HG02973 (cell line): ENCODE results near the gene FAIM.
A peak's percentile ranks its signal among the peaks of the same experiment; 100 is the strongest.
"Not testable (repeated sequence)": the region's sequence is repeated elsewhere in the genome, so short reads cannot be mapped to it uniquely, and the experiment has no call there.

Experiments used
- ATAC-seq: cut with Tn5 transposase; IDR thresholded peaks from one replicate; pipeline ENCODE4 v1.9.1; 2021; ENCODE audit warnings: moderate library complexity; ENCODE audit not compliant: unreplicated experiment

FAIM gene

GRCh38 chr3:138608322-138609135 is at the start of gene FAIM:
Gene FAIM (plus strand): TSS chr3:138608771. CDS start chr3:138619727, 10,956 bp downstream.
- peak; percentile 66 for ATAC-seq

DNA sequence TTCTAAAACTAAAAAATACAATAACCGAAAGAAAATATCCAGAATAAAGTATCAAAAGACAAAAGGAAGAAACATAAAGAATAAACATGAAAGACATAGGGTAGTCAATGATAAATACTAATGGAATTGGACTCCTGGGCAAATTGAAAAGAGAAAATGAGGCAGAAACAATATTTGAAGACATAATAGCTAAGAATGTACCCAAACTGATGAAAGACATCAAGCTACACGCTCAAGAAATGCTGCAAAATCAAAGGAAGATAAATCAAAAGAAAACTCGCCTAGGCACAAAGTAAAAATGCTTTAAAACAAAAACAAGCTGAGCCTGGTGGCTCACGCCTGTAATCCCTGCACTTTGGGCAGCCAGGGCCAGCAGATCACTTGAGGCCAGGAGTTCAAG is 49.4 kb upstream of the FAIM start:
- no peak for ATAC-seq

- ATAC-seq, result no peak
Observed at GRCh38 chr3:138560501-138560900, 48.1 kb upstream of the FAIM start.

- ATAC-seq, result not testable (repeated sequence)
Observed at GRCh38 chr3:138562902-138563301, 45.7 kb upstream of the FAIM start.

DNA sequence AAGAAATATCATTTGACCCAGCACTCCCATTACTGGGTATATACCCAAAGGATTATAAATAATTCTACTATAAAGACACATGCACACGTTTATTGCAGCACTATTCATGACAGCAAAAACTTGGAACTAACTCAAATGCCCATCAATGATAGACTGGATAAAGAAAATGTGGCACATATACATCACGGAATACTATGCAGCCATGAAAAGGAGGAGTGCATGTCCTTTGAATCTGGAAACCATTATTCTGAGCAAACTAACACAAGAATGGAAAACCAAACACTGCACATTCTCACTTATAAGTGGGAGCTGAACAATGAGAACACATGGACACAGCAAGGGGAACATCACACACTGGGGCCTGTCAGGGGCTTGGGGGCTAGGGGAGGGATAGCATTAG is 42.3 kb upstream of the FAIM start:
- ATAC-seq, result not testable (repeated sequence)

DNA sequence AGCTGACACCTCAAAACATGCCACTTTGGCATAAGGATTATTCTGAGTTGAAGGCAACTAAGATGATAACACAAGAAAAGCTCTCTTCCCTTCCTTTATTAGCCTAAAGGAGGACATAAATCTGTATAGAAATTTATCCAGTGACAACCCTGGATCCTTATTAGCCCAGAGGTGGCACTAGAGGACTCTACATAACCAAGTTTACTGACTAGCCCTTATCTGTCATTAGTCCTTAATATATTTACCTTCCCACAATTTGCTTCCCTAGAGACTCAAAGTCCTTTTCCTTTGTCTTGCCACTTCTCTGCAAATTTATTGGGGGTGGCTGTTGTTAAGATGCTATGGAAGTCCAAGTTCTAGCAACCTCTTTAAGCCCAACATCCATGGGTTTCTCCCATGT is 41.2 kb upstream of the FAIM start:
- ATAC-seq, result no peak

DNA sequence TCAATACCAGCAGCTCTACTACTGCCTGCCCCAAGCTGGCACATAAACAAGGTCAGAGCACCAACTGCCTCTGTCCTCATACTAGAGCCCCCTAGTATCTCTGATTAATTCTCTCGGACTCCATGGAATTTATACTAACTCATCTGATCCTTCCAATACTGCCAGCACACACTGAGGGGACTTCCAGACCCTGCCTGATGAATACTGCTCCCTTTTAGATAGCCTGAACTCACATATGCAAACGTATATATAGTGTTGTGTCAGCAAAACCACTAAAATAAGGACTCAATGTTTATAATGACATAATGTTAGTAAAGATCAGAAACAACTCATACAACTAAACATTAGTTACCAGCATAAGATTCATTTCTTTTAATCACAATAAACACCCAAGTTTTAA is 39.5 kb upstream of the FAIM start:
- ATAC-seq, result no peak

DNA sequence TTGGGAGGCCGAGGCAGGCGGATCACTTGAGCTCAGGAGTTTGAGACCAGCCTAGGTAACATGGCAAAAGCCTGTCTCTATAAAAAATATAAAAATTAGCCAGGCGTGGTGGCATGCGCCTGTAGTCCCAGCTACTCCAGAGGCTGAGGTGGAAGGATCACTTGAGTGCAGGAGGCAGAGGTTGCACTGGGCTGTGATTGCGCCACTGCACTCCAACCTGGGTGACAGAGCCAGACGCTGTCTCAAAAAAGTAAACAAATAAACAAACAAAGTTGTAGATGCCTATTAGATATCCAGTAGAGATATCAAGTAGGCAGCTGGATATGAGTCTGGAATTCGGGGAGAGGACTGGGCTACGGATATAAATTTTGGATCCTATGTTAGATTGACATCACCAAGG is 38.9 kb upstream of the FAIM start:
- ATAC-seq, result not testable (repeated sequence)

DNA sequence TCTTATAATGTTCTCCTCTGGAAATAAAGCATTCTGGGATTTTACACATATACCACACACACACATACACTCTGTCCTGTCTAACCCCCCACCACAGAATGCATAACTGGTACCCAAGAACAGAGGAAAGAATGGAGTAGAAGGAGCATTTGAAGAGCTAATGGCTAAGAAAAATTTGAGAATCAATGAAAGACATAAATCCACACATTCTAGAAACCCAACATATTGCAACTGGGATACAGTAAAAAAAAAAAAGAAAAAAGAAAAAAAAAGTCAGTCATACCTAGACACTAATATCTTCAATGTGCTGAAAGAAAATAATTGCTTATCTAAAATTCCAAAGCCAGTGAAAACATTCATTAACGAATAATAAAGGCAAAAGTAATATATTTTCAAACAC is 35.4 kb upstream of the FAIM start:
- no peak for ATAC-seq

GRCh38 chr3:138578141-138578540 is 30.4 kb upstream of the FAIM start:
- peak; percentile 86 for ATAC-seq

- ATAC-seq, result no peak
Observed at GRCh38 chr3:138578961-138579574, 29.5 kb upstream of the FAIM start.

DNA sequence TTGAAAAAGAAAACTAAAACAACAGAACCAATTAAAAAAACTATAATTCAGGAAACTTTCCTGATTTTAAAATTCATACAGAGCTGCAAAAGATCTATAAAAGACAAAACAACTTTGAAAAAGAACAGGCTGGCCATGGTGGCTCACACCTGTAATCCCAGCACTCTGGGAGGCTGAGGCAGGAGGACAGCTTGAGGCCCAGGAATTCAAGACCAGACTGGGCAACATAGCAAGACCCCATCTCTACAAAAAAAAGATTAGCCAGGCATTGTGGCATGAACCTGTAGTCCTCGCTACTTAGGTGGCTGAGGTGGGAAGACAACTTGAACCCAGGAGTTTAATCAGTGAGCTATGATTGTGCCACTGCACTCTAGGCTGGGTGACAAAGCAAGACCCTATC is 21.2 kb upstream of the FAIM start:
- ATAC-seq, result no peak

DNA sequence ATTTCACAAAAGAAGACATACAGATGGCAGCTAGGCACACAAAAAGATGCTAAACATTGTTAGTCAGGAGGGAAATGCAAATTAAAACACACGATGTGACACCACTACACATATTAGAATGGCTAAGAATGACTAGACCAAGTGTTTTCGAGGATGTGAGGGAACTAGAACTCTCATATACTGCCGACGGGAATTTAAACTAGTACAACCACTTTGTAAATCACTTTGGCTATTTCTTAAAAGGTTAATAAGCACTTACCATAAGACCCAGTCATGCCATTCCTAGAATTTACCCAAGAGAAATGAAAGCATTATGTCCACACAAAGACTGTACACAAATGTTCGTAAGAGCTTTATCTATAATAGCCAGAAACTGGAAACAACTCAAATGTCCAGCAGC is 20.1 kb upstream of the FAIM start:
- no peak for ATAC-seq

GRCh38 chr3:138591392-138591791 is 17.2 kb upstream of the FAIM start:
- no peak for ATAC-seq

DNA sequence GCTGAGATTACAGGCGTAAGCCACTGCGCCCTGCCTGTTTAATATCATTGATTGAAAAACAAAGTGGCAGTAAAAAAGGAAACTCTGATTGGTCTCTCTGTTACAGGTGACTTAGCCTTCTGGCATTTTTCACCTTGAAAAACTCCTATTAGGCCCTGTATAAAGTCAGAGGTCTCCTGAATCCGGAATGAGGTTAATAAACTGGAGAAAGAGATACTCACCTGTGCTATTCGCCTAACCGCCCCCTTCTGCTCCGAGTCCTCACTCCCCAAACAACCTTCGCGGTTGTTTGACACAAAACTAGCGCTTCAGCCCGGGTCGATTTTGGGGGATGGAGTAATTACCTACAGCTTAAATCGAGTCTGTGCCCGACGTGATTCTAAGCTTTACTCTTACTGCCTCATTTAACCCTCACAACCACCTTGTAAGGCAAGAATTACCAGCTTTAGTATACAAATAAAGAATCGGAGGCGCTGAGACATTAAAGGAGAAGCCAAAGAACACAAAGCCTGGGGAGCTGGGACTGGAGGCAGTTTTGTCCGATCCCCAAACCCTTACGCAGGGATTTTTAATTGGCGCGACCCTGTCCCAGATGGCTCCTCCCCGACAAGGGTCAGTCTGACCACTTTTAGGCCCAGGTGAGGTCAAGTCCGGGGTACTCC is 15.0 kb upstream of the FAIM start:
- ATAC-seq, result no peak

DNA sequence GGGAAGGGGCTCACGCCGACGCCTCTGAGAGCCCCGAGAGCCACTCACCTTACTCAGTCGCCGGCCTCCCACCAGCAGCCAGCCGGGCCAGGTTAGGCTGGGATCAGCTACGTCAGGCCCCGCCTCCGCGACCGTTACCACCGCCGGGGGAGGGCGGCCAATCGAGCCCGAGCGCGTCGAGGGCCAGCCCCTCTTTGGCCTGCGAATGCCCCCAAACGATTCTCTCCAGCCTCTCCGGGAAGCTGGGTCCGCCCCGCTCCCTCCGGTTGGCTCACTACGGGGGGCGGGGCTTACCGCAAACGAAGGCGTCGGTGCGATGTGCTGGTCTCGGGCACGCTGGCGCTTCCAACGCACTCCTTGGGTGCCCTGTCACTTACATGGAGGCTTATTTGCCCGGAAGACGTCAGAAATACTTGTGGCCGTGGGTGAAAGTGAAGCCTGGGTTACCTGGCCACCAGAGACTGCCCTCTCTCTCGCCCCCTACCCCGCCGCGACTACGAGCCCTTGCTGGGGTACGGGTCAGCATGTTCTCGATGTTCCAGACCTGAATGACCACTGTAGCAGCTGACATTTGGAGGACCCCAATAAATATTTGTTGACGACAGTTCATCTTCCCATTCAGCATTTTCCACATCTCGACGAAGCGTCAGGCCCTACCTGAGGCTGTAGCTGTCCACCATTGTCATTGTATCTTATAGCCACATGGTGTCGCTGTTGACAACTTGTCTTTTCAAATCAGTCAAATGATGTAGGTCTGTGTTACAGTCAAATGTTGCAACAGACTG is 14.2 kb upstream of the FAIM start, which contains the start of gene CEP70:
TSS of gene CEP70 (minus strand) at position 111 of the 785 bp plus-strand sequence. CDS start 21,333 bp downstream, outside the sequence.
- ATAC-seq, result peak; percentile 86

- no peak for ATAC-seq
Observed at GRCh38 chr3:138594935-138595610, 13.5 kb upstream of the FAIM start.

- ATAC-seq, result not testable (repeated sequence)
Observed at GRCh38 chr3:138597186-138597976, 11.2 kb upstream of the FAIM start.

DNA sequence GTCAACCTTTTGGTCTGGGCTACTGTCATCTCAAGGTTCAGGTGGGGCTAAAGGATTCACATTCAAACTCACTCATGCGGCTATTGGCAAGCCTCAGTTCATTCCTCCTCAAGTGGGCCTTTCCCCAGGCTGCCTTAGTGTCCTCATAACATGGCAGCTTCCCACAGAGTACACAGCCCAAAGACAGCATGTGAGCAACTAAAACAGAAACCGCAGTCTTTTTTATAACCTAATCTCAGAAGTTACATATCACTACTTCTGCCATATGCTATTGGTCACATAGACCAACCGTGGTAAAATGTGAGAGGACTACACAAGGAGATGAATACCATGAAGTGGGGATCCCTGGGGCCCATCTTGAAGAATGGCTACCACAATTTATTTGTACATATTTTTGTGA is 10.0 kb upstream of the FAIM start:
- no peak for ATAC-seq
